Stimulated activated CD4-positive, alpha-beta T cell treated with anti-CD3 and anti-CD28 coated beads, Interleukin-4, amount 100 ng/mL, for 48 hours (primary cell): Measurements from ENCODE around the gene SLC48A1.

ENCODE experiments used
- DNase-seq, 2 donors: peaks; one replicate each; pipeline ENCODE4 v3.0.0-alpha.2; 2020; ENCODE audit warnings: low read depth in 2 of 2

SLC48A1 gene

GRCh38 chr12:47824635-47825034 lies 51.6 kb downstream of the SLC48A1 start:
- no peak for DNase-seq

GRCh38 chr12:47825173-47825639 lies 52.2 kb downstream of the SLC48A1 start:
- DNase-seq: no peak

DNA sequence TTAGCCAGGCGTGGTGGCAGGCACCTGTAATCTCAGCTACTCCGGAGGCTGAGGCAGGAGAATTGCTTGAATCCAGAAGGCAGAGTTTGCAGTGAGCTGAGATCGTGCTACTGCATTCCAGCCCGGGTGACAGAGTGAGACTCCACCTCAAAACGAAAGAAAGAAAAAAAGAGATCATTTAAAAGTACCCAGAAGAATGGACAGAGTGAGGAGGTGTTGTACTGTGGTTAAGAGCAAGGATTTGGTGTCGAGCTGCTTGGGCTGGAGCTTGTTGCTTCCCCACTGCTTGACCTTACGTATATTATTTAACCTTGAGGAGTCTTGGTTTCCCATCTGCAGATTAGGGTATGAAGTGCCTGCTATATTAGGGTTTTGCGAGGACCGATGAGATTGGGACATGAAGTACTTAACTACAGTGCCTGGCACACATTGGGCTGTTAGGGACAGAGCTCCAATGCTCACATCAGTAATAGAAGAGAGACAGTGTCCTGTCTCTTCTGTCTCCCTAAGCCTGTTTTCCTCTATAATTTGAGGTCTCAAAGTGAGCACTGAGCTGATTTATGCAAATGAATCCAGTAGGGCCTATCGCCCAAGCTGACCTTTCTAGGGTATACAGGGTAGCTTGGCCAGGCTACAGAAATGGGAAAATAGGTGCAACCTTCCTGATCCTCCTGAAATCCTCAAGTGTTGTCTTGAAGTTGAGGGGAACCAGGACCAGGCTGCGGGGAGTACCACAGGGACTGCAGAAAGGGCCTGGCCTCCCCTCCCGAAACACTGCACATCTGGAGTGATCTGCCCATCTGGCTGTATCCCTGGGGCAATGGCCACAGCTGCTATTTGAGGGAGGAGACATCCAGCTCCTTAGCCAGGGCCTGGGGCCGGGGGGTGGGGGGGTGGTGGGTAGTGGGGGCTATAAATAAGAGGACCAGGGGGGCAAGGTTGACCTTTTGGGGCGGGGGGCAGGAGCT lies 55.3 kb downstream of the SLC48A1 start:
- DNase-seq: no peak

GRCh38 chr12:47828976-47829482 lies 56.0 kb downstream of the SLC48A1 start:
- DNase-seq: no peak

- DNase-seq: no peak
These were observed 56.5 kb downstream of the SLC48A1 start for GRCh38 chr12:47829584-47829983.
